NCI-H524 (cell line): Measurements from ENCODE around the gene GIMAP1.

Source experiments
- DNase-seq, 2 experiments: peaks; one replicate each; lab custom pipeline; 2025; lab: John Stamatoyannopoulos, UW

Gene GIMAP1

GRCh38 chr7:150748376-150748775 is 32.0 kb downstream of the GIMAP1 start:
- DNase-seq, result no peak

GRCh38 chr7:150751702-150752101 is 35.3 kb downstream of the GIMAP1 start:
- no peak for DNase-seq

GRCh38 chr7:150753239-150753638 is 36.8 kb downstream of the GIMAP1 start:
- DNase-seq, result no peak

GRCh38 chr7:150753826-150754603 is 37.6 kb downstream of the GIMAP1 start:
- peak in 1 of 2 experiments; percentile 54 for DNase-seq

- DNase-seq, result no peak
Measured at GRCh38 chr7:150754951-150755350, 38.5 kb downstream of the GIMAP1 start.

- no peak for DNase-seq
Measured at GRCh38 chr7:150755473-150756099, 39.2 kb downstream of the GIMAP1 start.

- no peak for DNase-seq
Measured at GRCh38 chr7:150756166-150756565, 39.8 kb downstream of the GIMAP1 start.

GRCh38 chr7:150756858-150757257 is 40.4 kb downstream of the GIMAP1 start:
- peak in 1 of 2 experiments; percentile 31 for DNase-seq

GRCh38 chr7:150759479-150759878 is 43.1 kb downstream of the GIMAP1 start:
- no peak for DNase-seq

- DNase-seq, result no peak
Measured at GRCh38 chr7:150766334-150766709, 49.9 kb downstream of the GIMAP1 start.

- DNase-seq, result no peak
Measured at GRCh38 chr7:150769768-150770167, 53.4 kb downstream of the GIMAP1 start.
